ENCODE measurements around the gene JAKMIP3.

GRCh38 chr10:132100091-132100481 lies 34.3 kb downstream of the JAKMIP3 start:
- TF ChIP-seq CTCF (conservative IDR thresholded peaks at IDR 0.05; ENCODE audit: low read depth, low read length) (no peak), EZH2 (IDR thresholded peaks at IDR 0.05; ENCODE audit: borderline replicate concordance, low read depth, low read length, poor library complexity, severe bottlenecking) (no peak)

Measured in A673 (cell line).